A549 treated with ZK216348 at 1 μM for 4 hours (cell line): ENCODE data around the gene IMPDH1. TPM values are rescaled to one million over a fixed set of nuclear protein-coding genes. Genes with fewer than 3 reads are reported as not detected.

ENCODE experiments used
- total RNA-seq: library from RNA; stranded (reverse); fragments of 200-300 nt; extraction: Qiagen RNA extraction; gene quantifications from 5 replicates; pipeline ENCODE4 v1.2.3, GENCODE V29; 2022; ENCODE audit warnings: low read depth

Gene IMPDH1
- total RNA-seq, result 81.5 to 122 TPM (median 115 TPM) in 5 replicates

DNA sequence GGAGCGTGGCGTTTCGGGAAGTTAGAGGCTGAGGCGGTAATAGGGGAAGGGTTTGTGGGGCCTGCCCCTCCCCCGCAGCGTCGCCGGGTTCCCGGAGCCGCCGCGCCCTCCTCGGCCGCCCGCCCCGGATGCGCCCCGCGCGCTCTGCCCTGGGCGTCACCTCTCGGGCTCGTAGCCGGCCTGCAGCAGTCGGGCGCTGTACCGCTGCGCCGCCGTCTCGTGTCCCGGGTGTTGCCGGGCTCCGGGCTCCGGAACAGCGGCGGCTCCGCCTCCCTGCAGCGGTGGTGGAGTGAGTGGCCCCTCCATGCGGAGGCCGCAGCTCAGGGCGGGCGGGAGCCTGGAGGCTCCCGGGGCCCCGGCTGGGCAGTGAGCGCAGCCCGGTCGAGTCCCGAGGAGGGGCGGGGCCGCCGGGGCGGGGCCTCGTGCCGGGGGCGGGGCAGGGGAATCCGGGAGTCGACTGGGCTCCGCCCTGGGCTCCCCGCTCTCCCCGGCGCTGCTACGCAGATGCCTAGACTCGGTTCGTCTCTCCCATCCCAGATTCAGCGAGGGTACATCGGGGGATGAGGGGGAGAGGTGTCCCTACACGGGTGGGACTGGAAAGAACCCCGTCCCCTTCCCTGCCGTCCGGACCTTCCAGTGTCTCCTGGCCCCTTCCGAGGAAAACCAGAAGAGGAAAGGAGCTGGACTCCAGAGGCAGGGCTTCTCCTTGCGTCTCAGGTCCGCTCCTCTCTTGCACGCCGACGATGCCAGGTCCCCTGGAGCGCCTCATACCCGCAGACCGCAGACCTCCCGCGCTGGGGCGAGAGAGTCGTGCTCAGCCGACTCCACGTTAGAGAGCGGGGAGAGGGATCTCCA, at the start of gene IMPDH1:
IMPDH1 (minus strand) TSS at position 387 of the 855 bp plus-strand sequence; CDS start at position 306, 81 bp downstream.

DNA sequence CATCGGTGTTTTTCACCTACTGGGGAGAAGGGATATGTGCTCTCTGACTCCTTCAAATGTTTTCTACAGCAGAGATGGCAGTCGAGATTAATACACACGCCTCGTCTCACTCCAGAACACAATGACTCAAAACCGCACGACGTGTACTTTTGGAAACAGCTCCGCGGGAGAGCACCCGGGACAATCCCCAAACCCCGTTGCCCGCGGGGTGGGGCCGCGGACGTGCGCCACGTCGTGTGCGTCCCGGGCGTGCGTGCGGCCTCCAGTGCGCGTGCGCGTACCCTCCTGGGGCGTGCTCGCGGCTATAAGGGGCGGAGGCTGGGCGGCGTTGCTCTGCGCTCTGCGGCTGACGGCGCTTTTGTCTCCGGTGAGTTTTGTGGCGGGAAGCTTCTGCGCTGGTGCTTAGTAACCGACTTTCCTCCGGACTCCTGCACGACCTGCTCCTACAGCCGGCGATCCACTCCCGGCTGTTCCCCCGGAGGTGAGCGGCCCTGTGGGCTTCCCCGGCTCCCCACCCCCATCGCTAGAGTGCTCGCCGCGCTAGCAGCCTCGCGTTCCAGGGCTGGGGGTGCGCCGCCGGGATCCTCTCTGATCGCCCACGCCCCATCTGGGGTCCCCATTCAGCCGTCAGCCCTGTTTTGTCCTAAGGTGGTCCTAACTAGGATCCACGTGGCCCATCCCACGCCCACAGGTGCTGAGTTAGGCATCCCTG, 45.9 kb upstream of the IMPDH1 start, which contains the start of gene HILPDA:
HILPDA (plus strand) TSS at position 336 of the 712 bp plus-strand sequence. CDS start 1,391 bp downstream, outside the sequence.

DNA sequence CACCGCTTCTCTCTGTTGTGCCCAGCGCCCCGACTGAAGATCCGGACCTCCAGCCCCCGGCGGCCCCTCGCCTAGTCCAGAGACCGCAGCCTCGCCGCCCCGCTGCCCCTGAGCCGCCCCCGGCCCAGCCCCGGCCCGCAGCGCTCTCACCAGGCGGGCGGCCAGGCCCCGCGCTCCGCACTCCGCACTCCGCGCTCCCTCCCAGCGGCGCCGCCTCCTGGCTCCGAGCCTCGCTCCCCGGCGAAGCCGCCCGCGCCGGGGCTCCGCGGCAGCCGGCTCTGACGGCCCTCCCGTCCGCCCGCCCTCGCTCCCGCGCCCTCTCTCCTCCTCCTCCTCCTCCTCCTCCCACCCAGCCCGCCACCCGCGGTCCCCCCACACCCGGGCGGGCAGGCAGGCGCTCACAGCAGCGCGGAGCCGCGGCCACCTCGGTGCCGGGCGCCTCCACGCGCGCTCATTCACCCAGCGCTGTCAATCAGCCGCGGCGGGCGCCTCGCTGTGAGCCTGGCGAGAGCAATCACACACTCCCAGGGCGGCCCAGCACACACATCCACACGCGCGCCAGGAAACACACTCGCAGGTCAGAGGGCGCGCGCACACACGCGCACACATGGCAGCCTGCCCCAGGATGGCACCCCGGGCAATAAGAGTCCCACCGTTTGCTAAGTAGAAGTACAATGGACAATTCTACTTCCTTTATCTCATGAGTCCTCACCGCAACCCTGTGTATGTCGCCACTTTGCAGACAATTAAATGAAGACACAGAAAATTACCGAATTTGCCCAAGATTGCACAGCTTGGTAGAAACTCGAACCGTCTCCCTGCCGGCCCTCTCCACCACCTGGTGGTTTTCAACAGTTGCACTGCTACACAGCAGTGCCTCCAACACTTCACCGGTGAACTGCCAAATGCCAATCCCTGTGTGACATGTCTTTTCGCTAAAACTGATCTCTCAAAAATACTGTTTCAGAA, 48.1 kb downstream of the IMPDH1 start, which contains the start of gene PRRT4:
PRRT4 (minus strand) TSS at position 280 of the 969 bp plus-strand sequence.

DNA sequence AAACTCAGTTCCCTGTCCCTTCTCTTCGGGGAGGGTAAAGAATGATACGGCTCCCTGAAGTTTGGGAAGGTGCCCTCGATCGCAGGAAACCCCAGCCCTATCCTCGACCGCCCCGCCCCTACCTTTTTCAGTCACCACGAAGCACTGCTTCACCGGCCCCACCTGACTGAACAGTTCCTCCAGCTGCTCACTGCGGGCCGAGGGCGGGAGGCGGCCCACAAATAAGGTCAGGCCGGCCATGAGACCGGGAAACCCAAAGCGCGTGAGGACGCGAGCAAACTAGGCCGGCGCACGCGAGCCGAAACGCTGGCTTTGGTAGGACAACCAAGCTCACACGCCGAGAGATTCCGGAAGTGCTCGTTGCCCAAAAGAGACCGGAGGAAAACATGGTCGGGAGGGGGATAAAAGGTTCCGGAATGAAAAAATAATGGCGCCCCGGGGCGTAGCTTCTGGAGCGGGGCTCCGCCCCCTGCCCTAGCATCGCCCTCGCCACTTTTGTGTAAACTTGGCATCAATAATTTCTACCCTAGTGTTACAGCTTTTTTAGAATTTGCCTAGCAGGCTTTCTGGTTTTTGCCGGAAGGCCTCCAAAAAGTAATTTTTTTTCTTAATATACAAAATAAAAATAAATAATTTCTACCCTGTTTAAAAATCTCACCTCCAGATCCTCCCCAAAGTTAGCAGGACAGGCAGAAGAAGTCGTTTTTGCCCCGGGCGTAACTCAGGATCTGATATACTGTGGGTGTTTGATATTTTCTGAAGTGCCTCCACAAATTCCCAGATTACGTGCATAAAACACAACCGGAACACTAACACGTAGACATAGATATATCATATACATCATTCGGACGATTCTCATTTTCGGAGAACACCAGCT, 66.0 kb downstream of the IMPDH1 start, which contains the start of gene RBM28:
RBM28 (minus strand) TSS at position 355 of the 877 bp plus-strand sequence; CDS start at position 240, 115 bp downstream.

Other genes starting within 250 kb of the IMPDH1 start
- gene LEP, start 168.7 kb downstream of the IMPDH1 start, total RNA-seq, result not detected in 5 replicates
- gene RBM28, start 66.1 kb downstream of the IMPDH1 start, total RNA-seq, result 55.3 to 75.3 TPM (median 56.3 TPM) in 5 replicates
- gene PRRT4, start 48.3 kb downstream of the IMPDH1 start, total RNA-seq, result 0.35 to 0.71 TPM (median 0.40 TPM) in 4 of 5 replicates, not detected in the other
- 20.1 to 27.1 TPM (median 25.8 TPM) in 5 replicates for gene HILPDA, start 45.9 kb upstream of the IMPDH1 start, total RNA-seq
- gene METTL2B, start 66.8 kb upstream of the IMPDH1 start, total RNA-seq, result 17.9 to 25.7 TPM (median 23.4 TPM) in 5 replicates